H1 (cell line): ENCODE data around the gene HELT. TPM values are rescaled to one million over a fixed set of nuclear protein-coding genes. Genes with fewer than 3 reads are reported as not detected.
A peak's percentile ranks its signal among the peaks of the same experiment; 100 is the strongest.

Source experiments
- CTCF ChIA-PET: fragments of 300-600 bp; sonication (Branson Sonifier 250); formaldehyde crosslinking; loops from one replicate; lab custom pipeline; 2021; ENCODE audit not compliant: partially characterized antibody; lab: Charles Lee
- POLR2A ChIA-PET: fragments of 300-600 bp; sonication (Branson Sonifier 250); formaldehyde crosslinking; loops from one replicate; lab custom pipeline; 2021; ENCODE audit warnings: inconsistent platforms; ENCODE audit not compliant: partially characterized antibody; lab: Charles Lee
- DNase-seq, 2 experiments: peaks; one replicate each; pipeline versions ENCODE4 v3.0.0 to v3.0.0-alpha.2; 2010 to 2022; ENCODE audit warnings: low spot score in 2 of 2, low read depth in 1 of 2, mixed read lengths in 1 of 2
- FAIRE-seq: peaks from 2 replicates; lab custom pipeline; 2011; peaks lifted over from hg19 to GRCh38; lab: Jason Lieb, UNC
- H2AFZ ChIP-seq: 2 replicates; pipeline ENCODE4 v1.8.1; 2012; ENCODE audit warnings: low read length, inconsistent platforms
- H2AK5ac ChIP-seq: 2 replicates; pipeline ENCODE4 v1.6.1; 2013; ENCODE audit warnings: low read depth, low read length
- H2BK120ac ChIP-seq: replicated peaks from 2 replicates; pipeline ENCODE3; 2013; ENCODE audit warnings: low read depth, low read length, inconsistent platforms
- H2BK12ac ChIP-seq: 2 replicates; pipeline ENCODE4 v1.6.1; 2013; ENCODE audit warnings: low read depth, low read length
- H2BK15ac ChIP-seq: 2 replicates; pipeline ENCODE4 v1.6.1; 2013; ENCODE audit warnings: low read length
- H2BK20ac ChIP-seq: 2 replicates; pipeline ENCODE4 v1.6.1; 2013; ENCODE audit warnings: low read length
- H2BK5ac ChIP-seq: 2 replicates; pipeline ENCODE4 v1.6.1; 2013; ENCODE audit warnings: low read depth, low read length
- H3K14ac ChIP-seq: 2 replicates; pipeline ENCODE4 v1.6.1; 2013; ENCODE audit warnings: inconsistent platforms; ENCODE audit not compliant: insufficient read length
- H3K18ac ChIP-seq: 2 replicates; pipeline ENCODE4 v1.6.1; 2013; ENCODE audit warnings: low read length; ENCODE audit errors: extremely low read depth
- H3K23ac ChIP-seq: 2 replicates; pipeline ENCODE4 v1.6.1; 2013; ENCODE audit warnings: inconsistent platforms; ENCODE audit not compliant: insufficient read length
- H3K23me2 ChIP-seq: 2 replicates; pipeline ENCODE4 v1.6.1; 2013; ENCODE audit warnings: low read depth, low read length
- H3K27ac ChIP-seq: 2 replicates; pipeline ENCODE4 v1.6.1; 2011; ENCODE audit warnings: low read depth, low read length, inconsistent platforms
- H3K27me3 ChIP-seq, 4 experiments: replicated peaks in 1 of 4; 1 replicate in 1 of 4; 2 replicates in 3 of 4; pipeline versions ENCODE4 v1.6.1 to v1.8.1; 2011 to 2013; ENCODE audit warnings: low read length in 3 of 4, mild to moderate bottlenecking in 3 of 4, inconsistent platforms in 2 of 4, mixed read lengths in 2 of 4, moderate library complexity in 1 of 4; ENCODE audit not compliant: control insufficient read depth in 3 of 4, insufficient read depth in 3 of 4; ENCODE audit errors: extremely low read depth in 1 of 4
- H3K36me3 ChIP-seq, 4 experiments: 2 replicates each; pipeline versions ENCODE4 v1.6.1 to v1.8.1; 2011 to 2013; ENCODE audit warnings: mild to moderate bottlenecking in 4 of 4, low read length in 3 of 4, moderate library complexity in 2 of 4, control low read depth in 1 of 4, inconsistent platforms in 1 of 4; ENCODE audit not compliant: insufficient read depth in 4 of 4, control insufficient read depth in 2 of 4
- H3K4ac ChIP-seq: replicated peaks from 2 replicates; pipeline ENCODE3; 2013; ENCODE audit warnings: low read length, low read depth, mixed read lengths, inconsistent platforms; ENCODE audit not compliant: insufficient read length
- H3K4me1 ChIP-seq, 4 experiments: replicated peaks in 1 of 4; 1 replicate in 1 of 4; 2 replicates in 3 of 4; pipeline versions ENCODE4 v1.6.1 to v1.8.1; 2011 to 2013; ENCODE audit warnings: low read length in 3 of 4, inconsistent platforms in 2 of 4, mixed read lengths in 1 of 4; ENCODE audit not compliant: insufficient read depth in 4 of 4, control insufficient read depth in 3 of 4
- H3K4me2 ChIP-seq, 2 experiments: 2 replicates each; pipeline versions ENCODE4 v1.6.1 to v1.8.1; 2011 to 2013; ENCODE audit warnings: low read depth in 2 of 2, low read length in 2 of 2, control low read depth in 1 of 2, inconsistent platforms in 1 of 2, mild to moderate bottlenecking in 1 of 2; ENCODE audit not compliant: insufficient read depth in 1 of 2
- H3K4me3 ChIP-seq, 4 experiments: fragments of 200-600, 300-600 bp in 1 of 4; sonication (generic), shearing (Covaris generic), sonication (Bioruptor Twin) in 1 of 4; 2 replicates each; pipeline versions ENCODE4 v1.5.1 to v1.8.1; 2011 to 2016; ENCODE audit warnings: low read length in 4 of 4, low read depth in 3 of 4, control low read depth in 2 of 4, inconsistent platforms in 2 of 4, mild to moderate bottlenecking in 2 of 4, mixed read lengths in 1 of 4, moderate library complexity in 1 of 4; ENCODE audit not compliant: insufficient read depth in 2 of 4; ENCODE audit errors: extremely low read depth in 1 of 4
- H3K56ac ChIP-seq: replicated peaks from 2 replicates; pipeline ENCODE3; 2013; ENCODE audit warnings: low read depth, mild to moderate bottlenecking, mixed read lengths, low read length, inconsistent platforms; ENCODE audit not compliant: insufficient read length
- H3K79me1 ChIP-seq: 2 replicates; pipeline ENCODE4 v1.6.1; 2013; ENCODE audit warnings: low read depth, low read length, control low read depth
- H3K79me2 ChIP-seq, 2 experiments: 2 replicates each; pipeline versions ENCODE4 v1.6.1 to v1.8.1; 2012 to 2013; ENCODE audit warnings: low read length in 2 of 2, mild to moderate bottlenecking in 2 of 2, inconsistent platforms in 1 of 2; ENCODE audit not compliant: insufficient read depth in 2 of 2, control insufficient read depth in 1 of 2
- H3K9ac ChIP-seq, 4 experiments: replicated peaks in 1 of 4; 1 replicate in 1 of 4; 2 replicates in 3 of 4; pipeline versions ENCODE4 v1.6.1 to v1.8.1; 2011 to 2013; ENCODE audit warnings: low read depth in 3 of 4, low read length in 3 of 4, control low read depth in 2 of 4, mild to moderate bottlenecking in 2 of 4, moderate library complexity in 2 of 4, inconsistent platforms in 1 of 4; ENCODE audit errors: extremely low read depth in 1 of 4
- H3K9me3 ChIP-seq, 2 experiments: 2 replicates each; pipeline versions ENCODE4 v1.6.1 to v1.8.1; 2012 to 2013; ENCODE audit warnings: mild to moderate bottlenecking in 2 of 2, moderate library complexity in 2 of 2, control low read depth in 1 of 2, inconsistent platforms in 1 of 2, low read depth in 1 of 2, low read length in 1 of 2, mixed read lengths in 1 of 2; ENCODE audit not compliant: insufficient read depth in 2 of 2
- H4K20me1 ChIP-seq, 2 experiments: replicated peaks in 1 of 2; 2 replicates each; pipeline versions ENCODE3 to v1.8.1; 2011 to 2013; ENCODE audit warnings: inconsistent platforms in 2 of 2, low read length in 2 of 2, mild to moderate bottlenecking in 1 of 2; ENCODE audit not compliant: insufficient read depth in 2 of 2, control insufficient read depth in 1 of 2
- H4K5ac ChIP-seq: 2 replicates; pipeline ENCODE4 v1.6.1; 2013; ENCODE audit warnings: low read length, low read depth, mixed read lengths, inconsistent platforms; ENCODE audit not compliant: insufficient read length
- H4K8ac ChIP-seq: 2 replicates; pipeline ENCODE4 v1.8.0; 2013; ENCODE audit warnings: mild to moderate bottlenecking, moderate library complexity, low read length, inconsistent platforms; ENCODE audit not compliant: insufficient read depth; ENCODE audit errors: extremely low read depth
- H4K91ac ChIP-seq: replicated peaks from 2 replicates; pipeline ENCODE3; 2013; ENCODE audit warnings: low read length, mixed read lengths, inconsistent platforms; ENCODE audit not compliant: insufficient read length
- BACH1 ChIP-seq: IDR thresholded peaks from 2 replicates; pipeline ENCODE4 v1.6.1; 2012; ENCODE audit warnings: low read length, improper control_type of control experiment
- CEBPB ChIP-seq: IDR thresholded peaks from 2 replicates; pipeline ENCODE4 v1.6.1; 2012; ENCODE audit warnings: low read depth, low read length
- CHD1 ChIP-seq: IDR thresholded peaks from 2 replicates; pipeline ENCODE4 v1.6.1; 2012; ENCODE audit warnings: low read depth, low read length, improper control_type of control experiment
- GTF2F1 ChIP-seq: IDR thresholded peaks from 2 replicates; pipeline ENCODE4 v1.6.1; 2012; ENCODE audit warnings: low read depth, low read length, improper control_type of control experiment, borderline replicate concordance
- JUND ChIP-seq: IDR thresholded peaks from 2 replicates; pipeline ENCODE4 v1.6.1; 2011; ENCODE audit warnings: mild to moderate bottlenecking, improper control_type of control experiment, low read length
- POU5F1 ChIP-seq: IDR thresholded peaks from 2 replicates; pipeline ENCODE4 v1.6.1; 2011; ENCODE audit warnings: low read depth, mild to moderate bottlenecking, low read length, moderate library complexity
- RAD21 ChIP-seq, 2 experiments: IDR thresholded peaks in 1 of 2; conservative IDR thresholded peaks in 1 of 2; 2 replicates each; pipeline ENCODE4 v1.6.1; 2011; ENCODE audit warnings: low read depth in 2 of 2, low read length in 2 of 2, improper control_type of control experiment in 1 of 2, inconsistent platforms in 1 of 2, mild to moderate bottlenecking in 1 of 2, moderate library complexity in 1 of 2
- RXRA ChIP-seq: IDR thresholded peaks from 2 replicates; pipeline ENCODE4 v1.6.1; 2011; ENCODE audit warnings: low read depth, mild to moderate bottlenecking, low read length, moderate library complexity; ENCODE audit not compliant: insufficient read depth
- SP1 ChIP-seq: IDR thresholded peaks from 2 replicates; pipeline ENCODE4 v1.6.1; 2011; ENCODE audit warnings: low read depth, low read length
- SP2 ChIP-seq: IDR thresholded peaks from 2 replicates; pipeline ENCODE4 v1.6.1; 2012; ENCODE audit warnings: mild to moderate bottlenecking, low read length, inconsistent platforms
- TAF7 ChIP-seq: optimal IDR thresholded peaks from 2 replicates; pipeline ENCODE3; 2011; ENCODE audit warnings: low read depth, mild to moderate bottlenecking, inconsistent platforms, low read length, moderate library complexity, borderline replicate concordance
- WGBS, 2 experiments: shearing (Covaris generic) in 1 of 2; methylation state at CpG; one replicate each; pipeline versions ENCODE4 v1.1.6 to v1.1.7; 2013 to 2015; ENCODE audit warnings: low lambda C conversion rate in 2 of 2, mixed read lengths in 2 of 2, inconsistent platforms in 1 of 2, low coverage in 1 of 2, missing lambda C conversion rate in 1 of 2; ENCODE audit not compliant: insufficient replicate concordance in 2 of 2, insufficient coverage in 1 of 2, insufficient read length in 1 of 2; ENCODE audit errors: extremely low coverage in 1 of 2, missing lambda C conversion rate in 1 of 2; 5-methylcytosine and 5-hydroxymethylcytosine counted together
- polyA plus RNA-seq, 7 experiments: library from polyadenylated mRNA; depleted of rRNA in 3 of 7; stranded (reverse) in 5 of 7; unstranded in 2 of 7; fragments of >200 nt in 5 of 7; fragments of 200-250 nt in 2 of 7; gene quantifications; 1 replicate in 5 of 7; 2 replicates in 1 of 7; 4 replicates in 1 of 7; pipeline versions ENCODE4 v1.2.1 to v1.2.3, GENCODE V29; 2011 to 2013; ENCODE audit warnings: missing spikeins in 2 of 7, mixed read lengths in 2 of 7
- total RNA-seq: library from RNA; stranded (reverse); fragmentation: NEBNext Ultra II Directional; extraction: Animal tissue kit (Norgen Biotek cat#: 25700); gene quantifications from 2 replicates; pipeline ENCODE4 v1.2.1, GENCODE V29; 2021
- TF ChIP-seq, protein P1 (sequence below), 3 experiments: IDR thresholded peaks; 1 replicate in 2 of 3; 2 replicates in 1 of 3; pipeline versions ENCODE4 v1.5.1 to v1.6.1; 2011; ENCODE audit warnings: low read length in 3 of 3, mild to moderate bottlenecking in 3 of 3, inconsistent platforms in 2 of 3, low read depth in 1 of 3, moderate library complexity in 1 of 3; ENCODE audit not compliant: insufficient read depth in 1 of 3; ENCODE audit errors: control extremely low read depth in 1 of 3

Gene HELT
- total and polyA plus RNA-seq, 2 of the 8 experiments (the other 6 are each of a cell fraction or from before 2014, with no cell fraction given): 0.32 to 0.35 TPM

GRCh38 chr4:185036842-185037241 lies 18.6 kb downstream of the HELT start:
- FAIRE-seq (no peak), DNase-seq (no peak)
- H3K27ac ChIP-seq: no peak overlapping the region
- H3K4me3 ChIP-seq: no peak overlapping the region
- no peak overlapping the region for H4K91ac ChIP-seq
- TF ChIP-seq RXRA: no peak
- TF ChIP-seq CEBPB: no peak
- TF ChIP-seq, protein P1, sequence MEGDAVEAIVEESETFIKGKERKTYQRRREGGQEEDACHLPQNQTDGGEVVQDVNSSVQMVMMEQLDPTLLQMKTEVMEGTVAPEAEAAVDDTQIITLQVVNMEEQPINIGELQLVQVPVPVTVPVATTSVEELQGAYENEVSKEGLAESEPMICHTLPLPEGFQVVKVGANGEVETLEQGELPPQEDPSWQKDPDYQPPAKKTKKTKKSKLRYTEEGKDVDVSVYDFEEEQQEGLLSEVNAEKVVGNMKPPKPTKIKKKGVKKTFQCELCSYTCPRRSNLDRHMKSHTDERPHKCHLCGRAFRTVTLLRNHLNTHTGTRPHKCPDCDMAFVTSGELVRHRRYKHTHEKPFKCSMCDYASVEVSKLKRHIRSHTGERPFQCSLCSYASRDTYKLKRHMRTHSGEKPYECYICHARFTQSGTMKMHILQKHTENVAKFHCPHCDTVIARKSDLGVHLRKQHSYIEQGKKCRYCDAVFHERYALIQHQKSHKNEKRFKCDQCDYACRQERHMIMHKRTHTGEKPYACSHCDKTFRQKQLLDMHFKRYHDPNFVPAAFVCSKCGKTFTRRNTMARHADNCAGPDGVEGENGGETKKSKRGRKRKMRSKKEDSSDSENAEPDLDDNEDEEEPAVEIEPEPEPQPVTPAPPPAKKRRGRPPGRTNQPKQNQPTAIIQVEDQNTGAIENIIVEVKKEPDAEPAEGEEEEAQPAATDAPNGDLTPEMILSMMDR (IDR thresholded peaks at IDR 0.05; ENCODE audit: control extremely low read depth in 1 of 3, insufficient read depth in 1 of 3, low read depth in 1 of 3, low read length in 3 of 3): peak; percentile 64 to 68 (median 66)
- no peak for TF ChIP-seq POU5F1
- no peak for TF ChIP-seq GTF2F1
- TF ChIP-seq SP2: no peak
- TF ChIP-seq JUND: no peak
- no peak for TF ChIP-seq BACH1
- no peak for TF ChIP-seq CHD1
- TF ChIP-seq TAF7: no peak
- TF ChIP-seq SP1: no peak
- TF ChIP-seq RAD21 (IDR thresholded peaks at IDR 0.05 in 1 of 2, conservative IDR thresholded peaks at IDR 0.05 in 1 of 2; ENCODE audit: low read depth in 2 of 2, low read length in 2 of 2): peak; percentile 68 to 69
- H2BK15ac ChIP-seq: 0 out of 2 replicates have a peak overlapping the region, but pooled peaks have one; percentile 5
- no peak overlapping the region for H4K8ac ChIP-seq
- H3K9ac ChIP-seq: no peak overlapping the region
- H2AK5ac ChIP-seq: no peak overlapping the region
- no peaks in the 10 kb centered on the region for H3K79me2 ChIP-seq
- H2BK20ac ChIP-seq: peak overlapping the region; percentile 29; the same call in 1 of the 2 replicates
- WGBS, 2 experiments: 54% methylated on average over 6 of the region's 6 CpGs; no CpG with 5 or more reads in 1 of the 2 experiments
- no peak overlapping the region for H3K23ac ChIP-seq
- CTCF ChIA-PET: interaction anchor here (0.8 to 13.9 kb wide), 17 partner anchors 10 to 147 kb away, joined by 3 to 210 read pairs (median 5); partner anchors contain the start of gene SLC25A4
- H3K23me2 ChIP-seq: no peaks in the 10 kb centered on the region
- H3K9me3 ChIP-seq: no peaks in the 10 kb centered on the region
- H2BK120ac ChIP-seq: no peak overlapping the region
- no peak overlapping the region for H2AFZ ChIP-seq
- H3K14ac ChIP-seq: no peak overlapping the region
- H3K56ac ChIP-seq: no peak overlapping the region
- POLR2A ChIA-PET: no interaction called here
- no peak overlapping the region for H3K4ac ChIP-seq
- H3K27me3 ChIP-seq: peaks cover 0 to 5% (median 2%) of the 10 kb centered on the region in 4 experiments; a peak in 3 of 7 replicates
- no peak overlapping the region for H2BK5ac ChIP-seq
- no peak overlapping the region for H3K4me2 ChIP-seq
- no peaks in the 10 kb centered on the region for H3K36me3 ChIP-seq
- no peak overlapping the region for H2BK12ac ChIP-seq
- H3K79me1 ChIP-seq: no peaks in the 10 kb centered on the region
- no peaks in the 10 kb centered on the region for H4K20me1 ChIP-seq
- H3K4me1 ChIP-seq: no peaks in the 10 kb centered on the region; a peak in 1 of 7 replicates
- H4K5ac ChIP-seq: no peak overlapping the region
- no peak overlapping the region for H3K18ac ChIP-seq
